GM12875 (cell line): Measurements from ENCODE around the gene IFITM5.

Experiments used
- H3K4me3 ChIP-seq: one replicate; pipeline ENCODE4 v1.5.1; 2011; ENCODE audit warnings: low read depth, low read length, control low read depth
- TF ChIP-seq, protein P1 (sequence below): IDR thresholded peaks from 2 replicates; pipeline ENCODE4 v1.5.1; 2011; ENCODE audit warnings: low read depth, mild to moderate bottlenecking, control low read depth, inconsistent platforms, low read length, moderate library complexity, borderline replicate concordance; ENCODE audit not compliant: insufficient read depth

Gene IFITM5

DNA sequence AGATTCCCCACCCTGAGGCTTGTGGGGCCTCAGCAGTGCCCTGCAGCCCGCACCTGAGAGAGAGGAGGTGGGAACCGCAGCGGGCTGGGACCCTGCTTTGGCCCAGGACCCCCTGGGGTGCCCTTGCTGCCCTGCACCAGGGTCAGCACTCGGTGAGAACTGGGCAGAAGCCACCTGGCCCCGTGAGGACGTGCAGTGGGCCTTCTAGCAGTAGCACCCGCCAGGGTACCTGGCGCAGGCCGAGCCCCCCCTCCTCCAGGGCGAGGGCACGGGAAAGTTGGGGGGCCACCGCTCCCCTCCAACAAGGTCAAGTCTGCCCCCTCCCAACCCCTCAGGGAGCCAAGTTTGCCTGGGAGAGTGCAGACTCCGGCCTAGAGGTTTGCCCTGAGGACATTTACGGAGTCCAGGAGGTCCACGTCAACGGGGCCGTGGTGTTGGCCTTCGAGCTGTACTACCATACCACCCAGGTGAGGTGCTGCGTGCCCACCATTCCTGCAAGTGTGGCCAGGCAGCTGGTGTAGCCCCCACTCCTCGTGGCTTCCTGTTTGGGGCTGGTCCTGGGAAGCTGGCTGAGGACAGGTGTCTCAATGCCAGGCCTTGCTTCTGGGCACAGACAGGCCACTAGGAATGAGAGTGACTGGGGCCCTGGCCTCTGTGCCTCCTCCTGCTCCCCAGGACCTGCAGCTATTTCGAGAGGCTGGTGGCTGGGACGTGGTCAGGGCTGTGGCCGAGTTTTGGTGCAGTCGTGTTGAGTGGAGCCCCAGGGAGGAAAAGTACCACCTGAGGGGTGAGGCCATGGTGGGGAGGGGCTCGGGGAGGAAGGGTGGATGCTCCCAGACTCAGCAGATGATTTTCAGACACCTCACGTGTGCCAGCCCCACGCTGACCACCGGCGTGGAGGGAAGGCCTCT lies 6.9 kb downstream of the IFITM5 start:
- H3K4me3 ChIP-seq: no peak overlapping the region
- TF ChIP-seq, protein P1, sequence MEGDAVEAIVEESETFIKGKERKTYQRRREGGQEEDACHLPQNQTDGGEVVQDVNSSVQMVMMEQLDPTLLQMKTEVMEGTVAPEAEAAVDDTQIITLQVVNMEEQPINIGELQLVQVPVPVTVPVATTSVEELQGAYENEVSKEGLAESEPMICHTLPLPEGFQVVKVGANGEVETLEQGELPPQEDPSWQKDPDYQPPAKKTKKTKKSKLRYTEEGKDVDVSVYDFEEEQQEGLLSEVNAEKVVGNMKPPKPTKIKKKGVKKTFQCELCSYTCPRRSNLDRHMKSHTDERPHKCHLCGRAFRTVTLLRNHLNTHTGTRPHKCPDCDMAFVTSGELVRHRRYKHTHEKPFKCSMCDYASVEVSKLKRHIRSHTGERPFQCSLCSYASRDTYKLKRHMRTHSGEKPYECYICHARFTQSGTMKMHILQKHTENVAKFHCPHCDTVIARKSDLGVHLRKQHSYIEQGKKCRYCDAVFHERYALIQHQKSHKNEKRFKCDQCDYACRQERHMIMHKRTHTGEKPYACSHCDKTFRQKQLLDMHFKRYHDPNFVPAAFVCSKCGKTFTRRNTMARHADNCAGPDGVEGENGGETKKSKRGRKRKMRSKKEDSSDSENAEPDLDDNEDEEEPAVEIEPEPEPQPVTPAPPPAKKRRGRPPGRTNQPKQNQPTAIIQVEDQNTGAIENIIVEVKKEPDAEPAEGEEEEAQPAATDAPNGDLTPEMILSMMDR: no peak

DNA sequence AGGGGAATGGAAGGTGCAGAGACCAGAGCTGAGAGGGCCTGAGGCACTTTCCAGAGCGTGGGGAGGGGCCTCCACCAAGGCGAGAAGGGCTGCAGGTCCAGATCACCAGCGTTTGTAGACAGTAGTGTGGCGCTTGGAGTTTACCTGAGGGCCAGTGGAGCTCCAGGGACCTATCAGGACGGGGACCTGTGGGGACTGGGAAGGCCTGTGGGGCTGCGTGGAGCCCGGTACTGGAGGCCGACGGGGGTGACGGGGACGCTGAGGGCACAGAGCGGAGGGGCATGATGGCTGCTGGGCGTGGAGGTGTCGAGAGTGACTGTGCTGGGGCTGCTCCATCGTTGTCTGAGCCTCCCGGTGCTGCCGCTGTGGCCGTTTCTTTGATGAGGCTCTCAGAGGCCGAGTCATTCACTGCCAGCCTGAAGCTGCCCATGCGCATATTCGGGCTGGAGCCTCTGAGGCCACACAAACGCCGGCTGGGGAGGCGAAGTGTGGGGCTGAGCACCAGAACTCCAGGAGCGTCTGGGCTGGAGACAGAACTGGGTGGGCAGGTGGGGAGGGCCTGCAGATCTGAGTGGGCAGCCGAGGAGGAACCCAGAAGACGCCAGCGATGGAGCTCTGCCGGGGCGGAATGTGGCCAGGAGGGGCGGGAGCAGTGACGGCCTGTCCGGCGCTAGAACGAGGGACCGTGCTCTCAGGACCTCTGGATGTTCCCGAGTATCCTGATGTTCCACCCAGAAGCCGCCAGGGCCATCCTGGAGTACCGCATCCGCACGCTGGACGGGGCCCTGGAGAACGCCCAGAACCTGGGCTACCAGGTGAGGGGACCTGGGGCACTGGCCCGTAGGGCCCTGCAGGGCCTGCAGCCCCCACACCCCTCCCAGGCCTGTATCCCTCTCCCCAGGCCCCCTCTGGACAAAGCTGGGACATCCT lies 7.8 kb downstream of the IFITM5 start:
- H3K4me3 ChIP-seq: no peak overlapping the region
- TF ChIP-seq, protein P1: no peak

DNA sequence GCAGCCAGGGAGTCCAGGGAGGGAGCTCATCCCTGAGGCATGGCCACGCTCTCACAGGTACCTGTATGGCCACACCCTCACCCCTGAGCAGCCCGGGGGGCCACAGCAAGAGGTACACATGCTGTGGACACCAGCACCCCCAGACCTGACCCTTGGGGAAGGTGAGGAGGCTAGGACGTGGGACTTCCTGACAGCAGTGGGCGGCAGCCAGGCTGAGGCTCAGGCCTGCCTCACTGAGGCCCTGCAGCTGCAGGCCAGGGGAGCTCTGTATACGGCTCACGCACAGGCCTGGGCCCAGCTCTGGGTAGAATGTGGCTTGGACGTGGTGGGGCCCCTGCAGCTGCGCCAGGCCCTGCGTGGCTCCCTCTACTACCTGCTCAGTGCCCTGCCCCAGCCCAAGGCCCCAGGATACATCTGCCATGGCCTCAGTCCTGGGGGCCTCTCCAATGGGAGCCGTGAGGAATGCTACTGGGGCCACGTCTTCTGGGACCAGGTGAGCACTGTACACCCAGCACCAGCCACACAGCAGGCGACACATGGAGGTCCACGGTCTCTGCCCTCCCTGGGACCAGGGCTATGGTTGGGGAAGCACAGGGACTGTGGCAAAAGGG lies 8.6 kb downstream of the IFITM5 start:
- H3K4me3 ChIP-seq: no peak overlapping the region
- TF ChIP-seq, protein P1: no peak

DNA sequence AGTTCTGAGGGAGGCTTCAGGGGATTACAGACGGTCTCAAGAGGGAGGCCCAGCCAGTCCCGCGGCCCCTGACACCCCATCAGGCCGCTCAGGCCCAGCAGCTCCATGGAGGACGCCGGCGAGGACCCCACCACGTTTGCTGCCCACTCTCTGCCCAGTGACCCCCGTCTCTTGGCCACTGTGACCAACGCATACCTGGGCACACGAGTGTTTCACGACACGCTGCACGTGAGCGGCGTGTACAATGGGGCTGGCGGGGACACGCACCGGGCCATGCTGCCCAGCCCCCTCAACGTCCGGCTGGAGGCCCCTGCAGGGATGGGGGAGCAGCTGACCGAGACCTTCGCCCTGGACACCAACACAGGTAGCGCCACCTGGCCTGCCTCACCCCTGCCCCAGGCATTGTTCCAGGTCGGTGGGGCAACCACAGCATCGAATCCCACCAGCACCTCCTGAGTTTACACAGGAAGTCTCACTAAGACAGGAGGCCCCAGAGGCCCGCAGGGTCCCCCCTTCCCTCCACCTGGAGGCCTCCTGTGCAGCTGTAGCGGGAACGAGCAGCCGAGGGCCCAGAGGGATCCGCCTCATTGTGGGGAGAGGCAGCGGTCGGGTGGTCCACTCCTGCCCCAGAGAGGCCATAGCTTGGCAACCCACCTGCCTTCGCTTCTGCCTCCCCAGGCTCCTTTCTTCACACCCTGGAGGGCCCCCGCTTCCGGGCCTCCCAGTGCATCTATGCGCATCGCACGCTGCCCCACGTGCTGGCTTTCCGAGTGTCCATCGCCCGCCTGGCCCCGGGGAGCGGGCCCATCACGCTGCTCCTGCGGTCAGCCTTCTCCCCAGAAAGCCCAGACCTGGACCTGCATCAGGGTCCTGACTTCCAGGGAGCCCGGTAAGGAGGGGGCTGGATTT lies 9.4 kb downstream of the IFITM5 start:
- no peak overlapping the region for H3K4me3 ChIP-seq
- TF ChIP-seq, protein P1: no peak

DNA sequence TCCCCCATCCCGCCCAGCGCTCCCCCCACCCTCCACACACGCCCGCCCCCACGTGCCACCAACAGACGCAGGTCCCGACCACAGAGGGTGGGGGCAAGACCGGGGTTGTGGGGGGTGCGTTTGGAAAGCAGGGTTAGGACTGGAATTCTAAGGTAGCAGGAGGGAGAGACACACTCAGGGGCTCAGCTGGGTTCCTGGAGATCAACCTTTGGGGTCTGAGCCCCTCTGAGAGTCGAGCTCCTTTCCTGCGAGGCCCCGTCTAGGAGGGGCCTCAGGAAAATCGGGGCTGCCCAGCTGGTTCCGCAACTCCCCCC lies 10.0 kb downstream of the IFITM5 start:
- H3K4me3 ChIP-seq: peak overlapping the region; percentile 1
- TF ChIP-seq, protein P1: no peak
